GM12878 (cell line): ENCODE measurements around the gene SYNJ2. TPM values are rescaled to one million over a fixed set of nuclear protein-coding genes. Genes with fewer than 3 reads are reported as not detected.

Source experiments
- ATAC-seq: fragments of 200-7000 bp; cut with Tn5 transposase; 3 replicates; pipeline ENCODE4 v1.9.1; 2020; ENCODE audit warnings: mild to moderate bottlenecking, moderate library complexity
- BruUV-seq: library from RNA; stranded (reverse); fragments of 400-500 nt; replicated peaks from 2 replicates; lab custom pipeline; 2021; lab: Mats Ljungman, UMichigan
- CTCF ChIA-PET: fragments of 300-600 bp; sonication (Branson Sonifier 250); formaldehyde crosslinking; extraction: SDS; loops from one replicate; lab custom pipeline; 2021; ENCODE audit warnings: inconsistent platforms; lab: Yijun Ruan, JAX
- POLR2A ChIA-PET: fragments of 350-600 bp; formaldehyde crosslinking; extraction: SDS; loops from one replicate; lab custom pipeline; 2021; ENCODE audit warnings: inconsistent platforms; lab: Charles Lee
- RAD21 ChIA-PET: fragments of 300-600 bp; sonication (Branson Sonifier 250); formaldehyde crosslinking; loops from one replicate; lab custom pipeline; 2023; ENCODE audit warnings: antibody characterized with exemption; ENCODE audit not compliant: unreplicated experiment; lab: Charles Lee
- SMC1A ChIA-PET: fragments of 300-600 bp; sonication (Branson Sonifier 250); formaldehyde crosslinking; loops from one replicate; lab custom pipeline; 2023; ENCODE audit not compliant: unreplicated experiment, uncharacterized antibody; lab: Charles Lee
- DNase-seq: peaks from one replicate; pipeline ENCODE4 v3.0.0-alpha.2; 2011; ENCODE audit warnings: low read depth, low spot score
- FAIRE-seq: peaks from 3 replicates; lab custom pipeline; 2011; peaks lifted over from hg19 to GRCh38; lab: Jason Lieb, UNC
- H2AFZ ChIP-seq: 2 replicates; pipeline ENCODE4 v1.6.0; 2011; ENCODE audit warnings: low read depth, low read length, control low read depth; ENCODE audit not compliant: control insufficient read depth
- H3K27ac ChIP-seq: 2 replicates; pipeline ENCODE4 v1.5.1; 2011; ENCODE audit warnings: control low read depth; ENCODE audit not compliant: control insufficient read depth, insufficient read depth
- H3K27me3 ChIP-seq, 2 experiments: replicated peaks in 1 of 2; 2 replicates each; pipeline versions ENCODE4 v1.6.0 to v1.6.1; 2011; ENCODE audit warnings: low read length in 1 of 2; ENCODE audit not compliant: control insufficient read depth in 2 of 2, insufficient read depth in 2 of 2
- H3K36me3 ChIP-seq, 2 experiments: 2 replicates each; pipeline ENCODE4 v1.5.1; 2011; ENCODE audit warnings: low read length in 1 of 2; ENCODE audit not compliant: control insufficient read depth in 2 of 2, insufficient read depth in 2 of 2
- H3K4me1 ChIP-seq: 2 replicates; pipeline ENCODE4 v1.6.1; 2011; ENCODE audit warnings: mild to moderate bottlenecking, low read length, moderate library complexity, mixed read lengths; ENCODE audit not compliant: control insufficient read depth, insufficient read depth
- H3K4me2 ChIP-seq: 2 replicates; pipeline ENCODE4 v1.6.0; 2011; ENCODE audit warnings: control low read depth; ENCODE audit not compliant: control insufficient read depth, insufficient read depth
- H3K4me3 ChIP-seq: fragments of 200-600 bp; sonication (generic); 2 replicates; pipeline ENCODE4 v1.5.1; 2016
- H3K79me2 ChIP-seq: 2 replicates; pipeline ENCODE4 v1.6.0; 2011; ENCODE audit warnings: low read length; ENCODE audit not compliant: control insufficient read depth, insufficient read depth
- H3K9ac ChIP-seq: 2 replicates; pipeline ENCODE4 v1.8.0; 2011; ENCODE audit warnings: low read length, control low read depth, mixed read lengths; ENCODE audit not compliant: control insufficient read depth, insufficient read depth
- H3K9me3 ChIP-seq: replicated peaks from 3 replicates; pipeline ENCODE4 v1.5.1; 2011; ENCODE audit warnings: mild to moderate bottlenecking, low read length; ENCODE audit not compliant: control insufficient read depth, insufficient read depth
- H4K20me1 ChIP-seq: 2 replicates; pipeline ENCODE4 v1.6.0; 2011; ENCODE audit not compliant: control insufficient read depth, insufficient read depth
- BHLHE40 ChIP-seq, 2 experiments: fragments of 450-650 bp in 1 of 2; IDR thresholded peaks; 2 replicates each; pipeline ENCODE4 v1.6.1; 2011 to 2017; ENCODE audit warnings: low read depth in 2 of 2, borderline replicate concordance in 1 of 2, improper control_type of control experiment in 1 of 2, low read length in 1 of 2, mild to moderate bottlenecking in 1 of 2
- MEF2A ChIP-seq: IDR thresholded peaks from 2 replicates; pipeline ENCODE4 v1.6.1; 2011; ENCODE audit warnings: low read depth, mild to moderate bottlenecking, low read length, moderate library complexity; ENCODE audit not compliant: insufficient read depth
- MEF2B ChIP-seq: fragments of 450-650 bp; IDR thresholded peaks from 2 replicates; pipeline ENCODE4 v1.6.1; 2018; ENCODE audit warnings: mild to moderate bottlenecking, moderate library complexity; ENCODE audit not compliant: partially characterized antibody, poor library complexity, severe bottlenecking
- MYB ChIP-seq: fragments of 150-350 bp; IDR thresholded peaks from 2 replicates; pipeline ENCODE4 v1.6.1; 2014; ENCODE audit warnings: mild to moderate bottlenecking, low read depth, low read length, borderline replicate concordance
- RELB ChIP-seq: fragments of 450-650 bp; IDR thresholded peaks from 2 replicates; pipeline ENCODE4 v1.6.1; 2017; ENCODE audit warnings: low read depth, mild to moderate bottlenecking, moderate library complexity
- SREBF2 ChIP-seq: IDR thresholded peaks from 2 replicates; pipeline ENCODE4 v1.6.1; 2012; ENCODE audit warnings: mild to moderate bottlenecking, low read length
- WGBS: methylation state at CpG from one replicate; pipeline ENCODE4 v1.1.6; 2016; ENCODE audit warnings: low lambda C conversion rate; ENCODE audit not compliant: insufficient replicate concordance, insufficient coverage; ENCODE audit errors: missing lambda C conversion rate; 5-methylcytosine and 5-hydroxymethylcytosine counted together
- in situ Hi-C: fragments of 300-500 bp; cut with MboI; formaldehyde crosslinking; loops from 9 replicates; pipeline ENCODE4 v1.14.3; 2018; ENCODE audit warnings: mixed read lengths
- intact Hi-C: fragments of 100-400 bp; cut with micrococcal nuclease; formaldehyde crosslinking; loops from one replicate; pipeline ENCODE4 v1.14.2; 2022; ENCODE audit not compliant: unreplicated experiment
- polyA plus RNA-seq, 11 experiments: library from polyadenylated mRNA; depleted of rRNA in 4 of 11; unstranded in 6 of 11; stranded (reverse) in 5 of 11; fragments of >200 nt; fragmentation: Nextera tagmentation in 4 of 11; fragmentation: Illumina TruSeq in 1 of 11; extraction: Ambion mirVana in 4 of 11; extraction: Trizol in 1 of 11; gene quantifications; 1 replicate in 1 of 11; 2 replicates in 10 of 11; pipeline versions ENCODE4 v1.2.1 to v1.2.3, GENCODE V29; 2011 to 2016; ENCODE audit warnings: inconsistent platforms in 2 of 11, missing spikeins in 2 of 11, low read depth in 1 of 11
- total RNA-seq, 4 experiments: library from RNA; depleted of rRNA in 3 of 4; stranded (reverse); fragments of >200 nt in 3 of 4; fragmentation: Illumina TruSeq in 1 of 4; extraction: Trizol in 1 of 4; gene quantifications; 2 replicates each; pipeline versions ENCODE4 v1.2.1 to v1.2.3, GENCODE V29; 2013 to 2021

Gene SYNJ2
- total and polyA plus RNA-seq, 10 of the 15 experiments (the other 5 are each of a cell fraction or from before 2014, with no cell fraction given), result 0.11 to 1.8 (median 0.57) TPM

- Histone ChIP-seq H4K20me1 (no peaks in the 10 kb centered on the region), H3K4me1 (peaks cover 7% of the 10 kb centered on the region), H3K4me2 (no peak overlapping the region), H3K36me3 (no peaks in the 10 kb centered on the region; a peak in 2 of 4 replicates), H3K9ac (no peak overlapping the region), H3K27ac (no peak overlapping the region), H2AFZ (no peak overlapping the region), H3K9me3 (no peaks in the 10 kb centered on the region), H3K4me3 (no peak overlapping the region), H3K79me2 (no peaks in the 10 kb centered on the region), H3K27me3 (no peaks in the 10 kb centered on the region)
- RAD21 ChIA-PET, result no interaction called here
- no TSS peak for BruUV-seq
- WGBS, result 42% methylated on average over 20 of the region's 20 CpGs
- SMC1A ChIA-PET, result interaction anchor here (0.7 kb wide), 1 partner anchor 9 kb away, joined by 3 read pairs; no protein-coding TSS in a partner anchor
- FAIRE-seq, result no peak
- no peak for ATAC-seq
- intact Hi-C loops (no loop called here), in situ Hi-C loops (no loop called here)
- CTCF ChIA-PET, result no interaction called here
- TF ChIP-seq BHLHE40 (IDR thresholded peaks at IDR 0.05; ENCODE audit: borderline replicate concordance in 1 of 2, low read depth in 2 of 2, low read length in 1 of 2) (peak; percentile 28 to 52; a peak in 1 of 4 replicates), MEF2B (peak; percentile 26), MEF2A (0 out of 2 replicates have a peak, but pooled peaks have one; percentile 30), MYB (no peak), RELB (no peak), SREBF2 (no peak)
- DNase-seq, result no peak
- POLR2A ChIA-PET, result no interaction called here
These were observed 64.8 kb downstream of the SYNJ2 start for GRCh38 chr6:158046201-158047126.
